GM18951 (cell line): ENCODE results near the gene MYL12B.

Experiments used
- POLR2A ChIP-seq: IDR thresholded peaks from 4 replicates; pipeline ENCODE4 v1.6.1; 2011; ENCODE audit warnings: mild to moderate bottlenecking; ENCODE audit not compliant: insufficient read length, insufficient read depth; ENCODE audit errors: extremely low read depth
- in situ Hi-C: fragments of 300-500 bp; cut with MboI; formaldehyde crosslinking; loops from one replicate; pipeline ENCODE4 v1.12.0; 2022; ENCODE audit warnings: low sequenced_read_pairs, mixed read lengths, inconsistent platforms; ENCODE audit not compliant: unreplicated experiment

The MYL12B gene

DNA sequence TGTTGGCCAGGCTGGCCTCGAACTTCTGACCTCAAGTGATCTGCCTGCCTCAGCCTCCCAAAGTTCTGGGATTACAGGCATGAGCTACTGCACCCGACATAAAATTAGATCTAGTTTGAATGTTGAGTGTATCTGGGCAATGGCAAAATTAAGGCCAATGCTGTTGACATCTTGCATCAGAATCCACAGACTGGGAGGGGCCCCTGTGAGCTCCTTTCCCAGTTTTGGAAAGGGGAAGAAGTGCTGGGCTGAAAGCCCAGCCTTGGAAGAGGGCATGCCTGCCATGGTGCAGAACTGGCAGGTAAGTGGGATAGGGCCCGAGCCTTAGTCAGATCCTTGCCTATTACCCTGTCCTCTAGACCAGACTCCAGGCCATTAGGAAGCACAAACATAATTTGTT, 37.7 kb upstream of the MYL12B start:
- in situ Hi-C loops = no loop called here

DNA sequence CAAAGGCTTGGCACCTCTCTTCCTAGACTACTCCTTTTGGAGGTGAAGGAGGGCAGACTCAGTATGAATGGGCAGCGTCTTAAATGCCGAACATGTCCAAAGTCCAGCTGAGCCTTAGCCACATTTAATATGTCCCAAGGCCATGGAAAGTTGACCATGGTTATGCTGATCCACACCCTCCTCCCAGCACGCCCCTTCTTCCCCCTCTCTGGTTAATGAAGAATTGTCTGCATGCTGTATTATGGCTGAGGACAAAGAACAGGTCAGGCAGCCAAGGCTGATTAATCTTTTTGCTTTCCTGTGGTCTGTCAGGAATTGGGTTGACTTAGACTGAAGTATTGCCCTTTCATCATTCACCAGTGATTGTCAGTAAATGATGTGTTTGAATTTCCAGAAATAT, 36.3 kb upstream of the MYL12B start:
- in situ Hi-C loops = no loop called here
- no peak for TF ChIP-seq POLR2A

More for the DNA sequence above, 37.7 kb upstream of the MYL12B start:
- no peak for TF ChIP-seq POLR2A

DNA sequence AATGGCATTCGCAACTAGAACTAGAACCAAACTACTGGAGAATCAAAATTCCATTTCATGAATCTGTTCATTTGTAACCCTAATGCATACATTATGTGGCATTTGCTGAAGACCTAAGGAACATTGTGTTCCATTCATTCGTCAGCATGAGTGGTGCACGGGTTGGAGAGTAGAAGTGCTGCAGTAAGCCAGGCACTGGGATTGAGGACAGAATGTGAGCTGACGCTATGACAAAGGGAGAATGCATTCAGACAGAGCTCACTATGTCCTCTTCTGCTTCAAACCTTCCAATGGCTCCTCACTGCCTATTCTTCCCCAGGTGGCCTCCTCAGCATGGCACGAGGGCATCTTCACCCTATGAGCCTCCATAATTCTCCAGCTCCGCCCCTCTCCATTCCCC, 35.9 kb upstream of the MYL12B start:
- in situ Hi-C loops = no loop called here
- no peak for TF ChIP-seq POLR2A

DNA sequence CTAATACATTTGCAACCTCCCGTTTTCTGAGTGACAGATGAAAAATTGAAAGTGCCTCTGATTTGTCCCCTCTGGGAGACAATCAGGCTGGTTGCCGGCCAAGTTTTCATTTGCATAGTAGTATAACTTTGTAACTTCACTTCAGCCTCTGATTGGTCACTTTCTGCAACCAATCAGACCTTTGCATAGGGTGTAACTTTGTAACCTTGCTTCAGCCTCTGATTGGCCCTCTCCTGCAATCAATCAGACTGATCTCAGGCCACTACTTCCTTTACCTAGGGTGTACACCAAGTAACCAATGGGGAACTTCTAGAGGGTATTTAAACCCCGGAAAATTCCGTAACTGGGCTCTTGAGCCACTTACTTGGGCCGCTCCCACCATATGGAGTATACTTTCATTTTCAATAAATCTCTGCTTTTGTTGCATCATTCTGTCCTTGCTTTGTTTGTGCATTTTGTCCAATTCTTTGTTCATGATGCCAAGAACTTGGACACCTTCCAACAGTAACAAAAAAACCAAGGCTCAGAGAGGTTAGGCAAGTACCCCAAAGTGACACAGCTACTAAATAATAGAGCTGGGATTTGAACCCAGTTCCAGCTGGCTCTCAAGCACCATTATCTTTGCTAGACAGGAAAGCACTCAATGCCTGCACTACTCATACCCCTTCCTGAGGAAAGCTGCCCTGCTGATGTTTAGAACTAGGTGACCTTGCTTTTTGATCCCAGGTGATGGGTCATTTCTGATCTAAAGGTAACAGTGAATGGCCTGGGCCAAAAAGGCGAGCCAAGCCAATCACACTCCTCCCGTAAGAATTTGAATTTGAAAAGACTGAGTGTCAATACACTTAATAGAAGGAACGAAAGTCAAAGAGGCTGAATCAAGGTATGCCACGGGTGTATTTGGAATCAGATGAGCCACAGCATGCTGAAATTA, 31.3 kb upstream of the MYL12B start:
- in situ Hi-C loops = no loop called here
- no peak for TF ChIP-seq POLR2A

DNA sequence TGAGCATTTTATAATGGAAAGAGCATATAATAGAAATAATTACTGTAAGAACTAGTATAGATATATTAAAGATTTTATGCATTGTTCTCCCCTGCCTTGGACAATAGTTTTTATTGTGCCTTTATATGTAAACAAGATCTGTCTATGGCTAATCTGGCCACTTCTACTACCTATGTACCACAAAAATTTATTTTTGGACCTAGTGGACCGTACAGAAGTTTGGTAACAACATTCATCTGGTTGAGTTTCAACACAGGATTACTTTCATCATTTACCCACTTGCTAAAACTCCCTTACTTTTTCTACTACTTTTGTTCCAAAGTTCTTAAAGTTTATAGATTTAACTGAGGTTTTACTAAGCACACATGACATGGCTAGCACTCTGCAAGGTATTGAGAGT, 28.9 kb upstream of the MYL12B start:
- in situ Hi-C loops = no loop called here
- no peak for TF ChIP-seq POLR2A

DNA sequence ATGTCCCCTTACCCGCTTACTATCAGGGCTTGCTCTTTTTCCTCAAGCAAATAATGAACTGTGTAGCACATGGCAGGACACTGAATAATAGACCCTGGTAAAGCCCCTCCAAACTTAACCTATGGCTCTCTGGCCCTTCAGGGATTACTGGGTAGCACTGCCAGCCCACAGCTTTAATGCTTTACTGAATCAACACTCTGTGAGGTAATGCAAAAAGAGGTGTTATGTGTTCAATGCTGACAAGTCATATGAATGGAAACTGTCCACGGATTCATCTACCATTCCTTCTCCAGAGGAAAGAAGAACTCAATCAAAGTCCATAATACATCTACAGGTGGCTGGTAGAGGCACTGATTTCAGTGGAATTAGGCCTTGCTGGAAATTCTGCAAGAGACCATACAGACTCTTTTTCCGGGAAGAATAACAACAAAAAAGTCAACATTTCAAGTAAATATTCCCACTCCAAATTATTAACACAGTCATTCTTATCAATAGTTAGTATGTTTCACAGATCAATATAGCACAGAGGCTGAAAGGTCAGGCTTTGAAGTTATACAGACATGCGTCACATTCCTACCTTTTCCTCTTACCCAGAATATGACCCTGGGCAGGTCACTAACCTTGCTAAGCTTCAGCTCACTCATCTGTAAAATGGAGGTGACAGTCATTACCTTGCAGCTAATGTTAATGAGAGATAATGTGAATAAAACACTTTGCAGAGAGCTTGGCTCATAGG, 28.3 kb upstream of the MYL12B start:
- in situ Hi-C loops = no loop called here
- no peak for TF ChIP-seq POLR2A

DNA sequence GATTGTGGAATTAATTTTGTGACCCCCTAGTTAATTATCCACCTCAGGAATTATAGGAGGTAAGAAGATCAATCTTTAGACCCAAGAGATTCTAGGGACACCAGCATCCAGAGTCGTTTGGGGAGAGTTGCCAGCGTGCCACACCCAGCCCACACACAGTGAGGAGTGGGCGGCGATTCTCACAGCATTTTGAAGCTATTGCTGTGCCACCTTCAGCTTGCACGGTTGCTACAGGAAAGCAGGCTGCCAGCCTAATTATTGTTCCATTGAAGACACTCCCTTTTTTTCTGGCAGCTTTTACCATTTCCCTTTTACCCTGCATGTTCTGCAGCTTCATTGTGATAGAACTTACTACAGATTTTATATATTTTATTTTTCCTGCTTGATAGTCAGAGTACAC, 27.5 kb upstream of the MYL12B start:
- TF ChIP-seq POLR2A = no peak
- in situ Hi-C loops = no loop called here

DNA sequence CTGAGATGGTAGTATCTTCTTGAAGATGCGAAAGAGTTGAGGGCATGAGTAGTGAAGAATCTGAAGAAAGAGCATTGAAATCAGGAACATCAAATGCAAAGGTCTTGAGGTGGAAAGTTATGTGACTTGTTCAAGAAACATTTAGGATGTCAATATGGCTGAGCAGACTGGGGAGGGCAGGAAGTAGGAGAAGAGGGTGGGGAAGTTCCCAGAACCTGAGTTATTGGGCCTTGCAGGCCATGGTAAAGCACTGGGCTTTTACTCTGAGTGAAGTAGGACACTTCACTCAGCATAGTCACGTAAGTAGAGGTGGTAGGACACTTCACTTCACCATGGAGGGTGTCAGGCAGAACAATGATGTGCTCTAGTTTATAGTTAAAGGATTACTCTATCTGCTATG, 26.1 kb upstream of the MYL12B start:
- in situ Hi-C loops = no loop called here
- no peak for TF ChIP-seq POLR2A

DNA sequence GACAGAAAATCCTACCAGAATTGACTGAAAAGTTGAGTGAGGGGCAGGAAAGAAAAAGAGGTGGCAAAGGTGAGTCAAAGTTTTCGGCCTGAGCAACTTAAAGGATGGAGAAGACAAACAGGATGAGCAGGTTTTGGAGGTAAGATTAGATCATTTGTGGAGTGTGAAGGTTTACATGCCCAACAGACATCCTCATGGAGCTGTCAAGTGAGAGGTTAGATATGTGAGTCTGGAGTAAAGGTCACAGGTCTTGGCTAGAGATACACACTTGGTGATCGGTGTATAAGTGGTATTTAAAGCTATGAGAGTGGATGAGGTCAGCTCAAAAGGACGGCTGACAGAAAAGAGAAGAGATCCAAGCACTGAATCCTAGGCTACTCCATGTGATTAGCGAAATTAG, 25.5 kb upstream of the MYL12B start:
- no peak for TF ChIP-seq POLR2A
- in situ Hi-C loops = no loop called here

DNA sequence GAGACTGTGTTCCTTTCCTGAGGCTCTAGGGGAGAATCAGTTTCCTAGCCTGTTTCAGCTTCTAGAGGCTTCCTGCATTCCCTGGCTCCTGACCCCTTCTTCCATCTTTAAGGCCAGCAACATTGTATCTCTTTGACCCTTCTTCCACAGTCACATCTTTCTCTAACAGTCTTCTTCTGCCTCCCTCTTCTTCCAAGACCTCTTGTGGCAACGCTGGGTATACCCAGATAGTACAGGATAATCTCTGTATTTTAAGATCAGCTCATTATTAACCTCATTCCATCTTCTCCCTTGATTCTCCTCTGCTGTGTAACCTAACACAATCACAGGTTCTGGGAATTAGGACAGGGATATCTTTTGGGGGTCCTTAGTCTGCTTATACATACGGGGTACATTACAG, 23.2 kb upstream of the MYL12B start:
- in situ Hi-C loops = no loop called here
- TF ChIP-seq POLR2A = no peak

DNA sequence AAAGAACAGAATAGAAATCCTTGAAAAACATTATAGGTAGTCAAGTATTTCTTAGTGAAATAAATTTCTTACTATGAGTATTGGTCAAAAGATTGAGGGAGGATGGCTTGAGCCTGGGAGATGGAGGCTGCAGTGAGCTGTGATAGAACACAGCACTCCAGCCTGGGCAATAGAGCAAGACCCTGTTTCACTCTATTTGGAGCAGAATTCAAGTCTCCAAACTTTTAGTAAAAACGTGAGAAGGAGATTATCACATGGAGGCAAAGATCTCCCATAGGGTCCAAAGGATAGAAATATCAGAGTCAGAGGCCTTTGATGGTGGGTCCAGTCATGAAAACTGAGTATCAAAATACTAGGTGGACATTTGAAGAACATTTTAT, 16.8 kb upstream of the MYL12B start:
- in situ Hi-C loops = loop anchor here (5.0 to 10.0 kb wide), 2 partner anchors 260 to 313 kb away; no protein-coding TSS in a partner anchor
- no peak for TF ChIP-seq POLR2A

DNA sequence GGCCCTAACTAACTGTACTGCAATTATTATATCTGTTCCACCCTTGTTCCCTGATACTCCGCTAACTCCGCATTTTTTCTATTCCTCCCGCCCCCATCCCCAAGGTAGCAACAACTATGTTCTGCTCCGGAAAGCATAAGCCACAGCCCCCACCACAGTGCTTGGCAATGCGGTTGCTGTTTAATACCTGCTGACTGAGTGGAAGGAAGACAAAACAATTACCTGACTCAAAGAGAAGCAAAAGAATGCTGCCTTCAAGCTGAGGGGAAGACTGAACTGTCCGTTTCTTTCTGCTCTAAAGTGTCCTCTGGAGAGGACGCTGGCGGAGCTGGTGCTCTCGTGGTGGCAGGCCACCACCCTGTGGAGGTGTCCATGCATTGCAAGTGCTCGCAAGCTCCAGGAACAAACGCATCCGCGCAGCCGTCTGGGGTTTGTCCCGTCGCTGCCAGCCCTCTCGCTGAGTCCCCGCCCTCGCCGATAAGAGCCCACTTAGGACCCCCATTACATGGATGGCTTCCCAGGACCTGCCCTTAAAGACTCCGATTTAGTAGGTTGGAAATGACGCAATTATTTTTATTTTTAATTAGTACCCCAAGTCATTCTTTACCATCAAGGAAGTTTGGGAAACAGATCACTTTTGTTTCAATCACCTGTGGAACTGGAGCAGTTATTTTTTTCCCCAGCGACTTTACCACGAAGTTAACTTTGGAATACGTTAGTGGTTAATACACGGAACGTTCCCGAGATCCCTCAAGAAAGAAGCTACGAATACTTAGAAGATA, 15.9 kb upstream of the MYL12B start:
- in situ Hi-C loops = loop anchor here (5.0 to 10.0 kb wide), 2 partner anchors 261 to 314 kb away; no protein-coding TSS in a partner anchor
- TF ChIP-seq POLR2A = no peak
